HG03039 (cell line): ENCODE measurements around the gene MGMT.

Experiments
- ATAC-seq: cut with Tn5 transposase; IDR thresholded peaks from one replicate; pipeline ENCODE4 v1.9.1; 2021; ENCODE audit warnings: mild to moderate bottlenecking, moderate library complexity; ENCODE audit not compliant: unreplicated experiment

The MGMT gene

GRCh38 chr10:129725011-129725410 is 258.0 kb downstream of the MGMT start:
- no peak for ATAC-seq

- no peak for ATAC-seq
These were observed 258.4 kb downstream of the MGMT start for GRCh38 chr10:129725482-129725881.

DNA sequence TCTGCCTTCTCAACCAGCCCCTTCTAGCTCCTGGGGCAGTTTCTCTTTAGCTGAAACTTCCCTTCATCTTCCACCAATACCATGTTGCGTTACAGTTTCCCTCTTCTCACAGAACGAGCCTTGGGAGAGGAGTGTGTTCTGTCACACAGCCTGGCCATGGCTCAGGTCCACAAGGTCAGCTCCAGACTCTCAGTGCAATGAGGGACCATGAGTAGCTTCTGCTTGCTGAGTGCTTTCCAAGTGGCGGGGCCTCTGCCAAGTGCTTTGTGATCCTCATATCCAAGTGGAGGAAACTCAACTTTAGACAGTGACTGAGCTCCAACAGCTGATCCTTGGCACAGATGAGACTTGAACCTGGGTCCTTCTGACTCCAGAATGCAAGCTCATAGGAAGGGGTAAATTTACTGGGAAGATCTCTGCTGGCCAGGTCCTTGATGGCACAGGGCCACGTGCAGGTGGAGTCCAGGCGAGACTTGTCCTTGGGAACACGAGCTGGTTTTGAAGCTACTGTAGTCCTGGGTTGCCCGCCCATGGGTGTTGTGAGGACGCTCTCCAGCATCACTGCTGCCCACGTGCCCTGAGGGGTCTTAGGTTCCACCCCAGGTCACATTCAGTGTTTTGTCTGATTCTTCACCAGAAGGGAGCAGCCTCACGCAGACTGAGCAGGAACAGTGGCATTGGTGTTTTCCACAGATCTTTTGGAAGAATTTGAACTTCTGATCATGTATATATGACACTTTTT is 259.0 kb downstream of the MGMT start:
- ATAC-seq: no peak

DNA sequence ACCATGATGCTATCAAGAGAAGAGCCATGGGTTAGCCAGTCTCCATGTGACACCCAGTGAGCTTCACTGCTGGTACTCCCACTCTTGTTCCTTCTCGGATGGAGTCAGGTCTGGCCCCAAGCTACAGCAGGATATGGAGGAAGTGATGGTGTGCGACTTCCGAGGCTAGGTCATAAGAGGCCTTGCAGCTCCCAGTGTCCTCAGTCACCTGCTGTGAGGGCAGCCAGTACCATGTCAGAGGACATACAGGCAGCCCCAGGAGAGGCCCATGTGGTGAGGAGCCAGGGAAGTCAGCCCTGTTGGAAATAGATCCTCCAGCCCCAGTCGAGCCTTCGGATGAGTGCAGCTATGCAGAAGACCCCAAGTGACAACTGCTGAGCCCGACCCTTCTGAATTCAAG is 260.0 kb downstream of the MGMT start:
- ATAC-seq: no peak

GRCh38 chr10:129727495-129727894 is 260.5 kb downstream of the MGMT start:
- ATAC-seq: no peak

DNA sequence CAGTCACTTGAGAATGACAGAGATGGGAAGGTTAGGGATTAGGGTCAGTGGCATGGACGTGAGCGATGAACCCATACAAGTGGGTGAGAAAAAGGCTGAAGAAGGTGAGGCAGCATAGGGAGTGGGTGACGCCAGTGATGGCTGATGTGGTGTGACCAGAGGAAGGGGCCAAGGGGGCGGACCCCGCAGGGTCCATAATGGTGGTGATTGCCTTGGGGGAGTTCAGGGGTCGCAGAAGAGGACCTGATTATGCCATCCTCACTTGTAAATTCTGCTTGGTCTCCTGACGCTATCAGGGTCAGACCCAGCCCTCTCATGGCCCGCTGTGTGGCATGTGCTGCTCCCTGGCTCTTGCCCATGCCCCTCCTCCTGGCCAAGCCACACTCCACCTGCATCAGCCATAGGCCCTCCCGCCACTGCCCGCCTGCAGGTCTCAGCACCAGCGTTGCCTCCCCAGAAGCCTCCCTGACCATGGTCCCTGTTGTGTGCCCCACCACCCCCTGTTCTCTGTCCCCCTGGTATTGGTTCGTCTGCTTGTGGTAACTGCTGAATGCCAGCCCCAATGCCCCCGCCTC is 261.3 kb downstream of the MGMT start:
- ATAC-seq: no peak

DNA sequence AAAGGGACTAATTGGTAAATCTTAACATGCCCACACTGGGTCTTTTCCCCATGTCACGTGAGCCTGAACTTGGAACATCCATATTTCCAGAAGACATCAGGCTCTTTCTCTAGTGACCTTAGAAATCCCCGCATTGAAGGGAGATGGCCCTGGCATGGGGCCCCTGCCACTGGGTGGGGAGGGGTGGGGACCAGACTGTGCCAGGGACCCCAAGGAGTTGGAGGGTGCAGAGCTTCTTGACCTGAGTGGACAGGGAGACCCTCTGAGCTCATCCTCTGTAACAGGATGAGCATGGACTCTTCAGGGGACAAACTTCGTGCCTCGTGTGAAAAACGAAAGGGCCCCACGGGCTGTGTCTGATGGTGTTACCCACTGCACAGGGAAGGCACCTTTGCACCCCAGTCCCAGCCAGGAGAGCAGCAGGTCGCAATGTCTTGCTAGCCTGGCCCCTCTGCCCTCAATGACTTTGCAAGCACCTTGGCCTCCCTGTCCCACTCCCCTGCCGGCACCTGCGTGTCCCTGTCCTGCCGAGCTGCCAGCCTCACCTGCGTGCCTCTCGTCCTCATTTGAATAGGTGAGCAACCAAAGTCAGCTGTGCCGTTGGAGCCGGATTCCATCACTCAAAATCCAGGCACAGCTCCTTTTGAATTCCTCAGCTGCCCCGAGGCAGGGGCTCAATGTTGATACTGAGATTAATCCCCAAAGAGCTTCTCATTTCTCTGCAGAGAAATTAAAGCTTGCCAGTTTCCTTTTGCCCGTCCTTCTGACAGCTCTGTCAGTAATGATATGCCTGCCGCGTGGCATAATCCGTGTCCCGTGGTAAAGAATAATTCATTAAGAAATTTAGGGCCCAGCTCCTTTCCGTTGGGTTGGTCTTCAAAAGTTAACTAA is 262.1 kb downstream of the MGMT start:
- no peak for ATAC-seq

GRCh38 chr10:129730272-129730992 is 263.4 kb downstream of the MGMT start:
- ATAC-seq: no peak

DNA sequence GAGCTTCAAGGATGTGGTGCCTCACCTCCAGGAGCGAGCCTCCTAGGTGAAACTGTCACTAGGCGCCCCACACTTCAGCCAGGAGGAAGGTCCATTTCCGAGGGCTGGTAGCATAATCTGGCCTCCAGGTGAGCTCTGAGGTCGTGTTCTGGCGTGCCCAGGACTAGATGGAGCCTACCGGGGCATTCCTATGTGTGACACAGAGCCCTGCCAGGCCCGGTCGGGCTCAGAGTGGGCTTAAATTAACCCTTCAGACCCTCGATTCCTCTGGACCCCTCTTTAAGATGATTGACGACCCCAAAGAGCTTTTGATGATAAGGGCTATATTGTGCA is 263.9 kb downstream of the MGMT start:
- ATAC-seq: no peak

- no peak for ATAC-seq
These were observed 273.7 kb downstream of the MGMT start for GRCh38 chr10:129740532-129741279.

DNA sequence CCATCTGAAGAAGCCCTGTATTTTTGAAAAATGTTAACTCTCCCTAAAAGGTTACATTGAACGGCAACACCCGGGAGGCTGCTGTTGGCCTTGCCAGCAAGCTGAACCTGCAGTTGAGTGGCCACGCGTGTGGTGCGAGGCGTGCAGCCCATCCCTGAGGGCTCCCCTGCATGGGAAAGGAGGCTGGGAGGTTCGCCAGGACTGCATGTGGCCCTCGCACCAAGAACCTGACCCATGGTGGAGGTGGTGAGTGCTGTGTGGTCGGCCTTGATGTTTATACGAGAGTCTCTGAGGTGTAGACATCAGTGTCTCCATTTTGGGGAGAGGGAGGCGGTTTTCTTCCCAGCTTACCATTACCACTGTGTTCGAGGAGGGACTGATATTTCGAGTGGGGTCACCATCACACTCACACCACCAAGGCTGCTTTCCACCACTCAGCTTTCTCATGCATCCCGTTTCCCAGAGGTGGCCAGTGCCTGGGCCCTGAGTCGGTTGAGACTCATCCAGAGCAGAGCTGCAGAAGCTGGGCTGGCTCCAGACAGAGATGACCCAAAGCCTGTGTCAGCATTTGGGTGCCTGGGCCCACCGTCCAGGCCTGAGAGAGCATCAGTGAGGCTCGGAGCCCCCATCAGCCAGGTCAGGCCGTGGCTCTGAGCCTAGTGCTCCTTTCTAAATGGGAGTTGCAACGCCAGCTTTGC is 274.4 kb downstream of the MGMT start:
- ATAC-seq: no peak

- ATAC-seq: no peak
These were observed 275.1 kb downstream of the MGMT start for GRCh38 chr10:129741978-129742741.

GRCh38 chr10:129742742-129743550 is 275.9 kb downstream of the MGMT start:
- ATAC-seq: no peak

DNA sequence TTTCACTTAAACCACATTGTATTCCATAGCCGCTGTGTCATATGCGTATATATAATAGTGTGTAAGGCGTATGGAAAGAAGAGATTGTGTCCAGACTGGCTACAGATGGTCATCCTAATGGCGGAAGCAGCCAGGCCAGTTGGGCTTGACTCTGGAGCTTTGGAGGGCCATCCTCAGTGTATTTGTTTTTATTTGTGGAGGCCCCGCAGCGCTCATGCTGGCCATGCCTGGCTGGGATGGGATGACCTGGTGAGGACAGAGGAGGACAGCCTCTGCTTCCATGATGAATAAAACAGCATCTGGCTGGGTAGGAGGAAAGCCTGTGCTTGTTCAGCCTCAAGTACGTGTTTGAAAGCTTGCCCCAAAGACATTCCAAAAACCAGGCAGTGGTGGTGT is 276.7 kb downstream of the MGMT start:
- ATAC-seq: no peak

DNA sequence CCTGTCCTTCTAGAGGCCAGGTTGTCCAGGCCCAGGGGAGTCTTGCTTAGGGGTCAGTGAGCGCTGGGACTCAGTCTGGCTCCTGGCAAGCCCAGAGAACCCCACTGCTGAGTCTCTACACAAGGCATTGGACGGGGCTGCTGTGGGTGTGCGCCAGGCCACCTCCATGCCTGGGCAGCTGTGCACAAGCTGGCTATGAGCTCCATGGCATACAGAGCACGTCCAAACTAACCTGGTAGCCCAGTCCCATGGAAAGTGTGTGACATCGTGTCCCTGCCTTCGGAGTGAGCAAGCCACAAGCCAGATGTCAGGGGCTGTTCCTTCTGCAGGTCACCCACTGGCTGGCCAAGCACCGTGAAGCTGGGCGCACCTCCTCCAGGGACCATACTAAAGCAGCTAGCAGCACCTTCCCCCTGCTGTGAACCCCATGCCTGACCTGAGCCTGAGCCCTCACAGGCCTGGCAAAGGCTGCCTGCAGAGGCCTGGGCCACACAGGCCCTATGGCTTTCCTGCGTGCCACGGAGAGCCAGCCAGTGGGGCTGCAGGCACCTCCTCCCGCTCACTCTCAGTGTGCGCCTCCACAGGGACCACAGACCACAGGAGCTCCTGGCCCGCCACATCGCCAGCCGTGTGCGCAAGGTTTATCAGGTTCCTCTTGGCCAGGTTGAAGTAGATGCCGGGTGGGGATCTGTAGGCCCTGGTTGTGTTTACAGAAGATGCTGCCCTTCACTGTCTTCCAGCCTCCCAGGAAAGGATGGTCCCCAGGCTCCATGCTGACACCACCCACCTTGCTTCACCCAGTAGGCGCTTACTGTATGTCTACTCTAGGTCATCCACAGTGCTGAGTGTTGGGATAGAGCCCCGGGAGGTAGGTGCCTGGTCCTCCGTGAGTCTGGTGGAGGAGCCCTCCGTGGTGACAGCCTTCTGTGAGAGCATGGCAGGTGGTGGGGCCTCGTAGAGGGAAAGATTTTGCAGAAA is 277.4 kb downstream of the MGMT start:
- ATAC-seq: no peak

DNA sequence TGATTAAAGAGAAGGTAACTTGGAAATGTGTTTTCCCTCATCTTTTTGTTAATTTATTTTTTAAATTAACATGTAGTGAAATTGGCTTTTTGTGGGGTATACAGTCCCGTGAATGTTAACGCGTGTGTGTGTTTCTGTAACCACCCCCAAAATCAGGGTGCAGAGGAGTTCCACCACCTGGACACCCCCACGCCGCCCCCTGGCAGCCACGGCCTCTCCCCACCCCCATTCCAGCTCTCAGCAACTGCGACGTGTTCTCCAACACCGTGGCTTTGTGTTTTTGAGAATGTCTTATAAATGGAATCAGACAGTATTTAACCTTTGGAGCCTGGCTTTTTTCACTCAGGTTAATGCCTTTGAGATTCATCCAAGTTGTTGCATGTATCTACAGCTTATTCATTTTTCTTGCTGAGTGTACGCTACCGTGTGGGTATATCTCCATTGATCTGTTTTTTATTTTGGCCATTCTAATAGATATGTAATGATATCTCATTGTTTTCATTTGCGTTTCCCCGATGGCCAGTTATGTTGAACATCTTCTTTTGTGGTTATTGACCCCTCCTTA is 278.2 kb downstream of the MGMT start:
- no peak for ATAC-seq
